ENCODE results near the gene SLC27A6.

The SLC27A6 gene

GRCh38 chr5:129057329-129057728 is 92.0 kb downstream of the SLC27A6 start:
- in situ Hi-C loops (cut with HindIII; ENCODE audit: low sequenced_read_pairs): no loop called here

DNA sequence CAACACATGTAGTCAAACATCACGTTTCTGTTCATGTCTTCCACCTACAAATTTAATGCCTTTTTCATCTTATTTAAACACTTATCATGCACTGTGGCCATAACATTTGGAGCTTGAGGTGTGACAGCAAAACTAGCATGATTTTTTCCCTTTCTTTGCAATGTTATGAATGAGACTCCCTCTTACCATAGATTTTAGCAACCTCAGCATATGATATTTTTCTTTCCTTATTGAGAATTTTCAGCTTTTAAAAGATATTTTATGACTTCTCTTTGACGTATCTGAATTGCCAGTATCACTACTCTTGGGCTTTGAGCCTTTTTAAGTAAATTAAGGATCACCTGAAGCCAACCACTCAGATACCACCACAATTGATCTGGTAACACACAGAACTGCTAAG is 96.6 kb downstream of the SLC27A6 start:
- in situ Hi-C loops (cut with HindIII; ENCODE audit: low sequenced_read_pairs): loop anchor here (10.0 kb wide), 1 partner anchor 47 kb away; no protein-coding TSS in a partner anchor

GRCh38 chr5:129063483-129064113 is 98.3 kb downstream of the SLC27A6 start:
- in situ Hi-C loops (cut with HindIII; ENCODE audit: low sequenced_read_pairs): loop anchor here (10.0 kb wide), 1 partner anchor 49 kb away; no protein-coding TSS in a partner anchor

DNA sequence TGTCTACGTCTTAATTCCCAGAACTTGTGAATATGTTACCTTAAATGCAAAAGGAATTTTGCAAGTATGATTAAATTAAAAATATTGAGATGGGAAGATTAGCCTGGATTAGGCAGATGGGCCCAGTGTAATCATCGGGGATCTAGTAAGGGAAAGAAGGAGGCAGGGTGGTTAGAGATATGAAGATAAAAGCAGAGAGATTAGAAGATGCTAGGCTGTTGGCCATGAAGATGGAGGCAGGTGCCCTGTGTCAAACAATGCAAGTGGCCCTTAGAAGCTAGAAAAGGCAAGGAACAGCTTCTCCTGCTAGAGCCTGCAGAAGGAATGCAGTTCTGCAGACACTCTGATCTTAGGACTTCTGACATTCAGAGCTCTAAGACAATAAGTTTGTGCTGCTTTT is 100.4 kb downstream of the SLC27A6 start:
- in situ Hi-C loops (cut with HindIII; ENCODE audit: low sequenced_read_pairs): loop anchor here (10.0 kb wide), 1 partner anchor 51 kb away; no protein-coding TSS in a partner anchor

GRCh38 chr5:129067745-129068144 is 102.5 kb downstream of the SLC27A6 start:
- in situ Hi-C loops (cut with HindIII; ENCODE audit: low sequenced_read_pairs): loop anchor here (10.0 kb wide), 1 partner anchor 53 kb away; no protein-coding TSS in a partner anchor

- in situ Hi-C loops (cut with HindIII; ENCODE audit: low sequenced_read_pairs): loop anchor here (10.0 kb wide), 1 partner anchor 54 kb away; no protein-coding TSS in a partner anchor
These were observed 104.0 kb downstream of the SLC27A6 start for GRCh38 chr5:129069292-129069691.

- in situ Hi-C loops (cut with HindIII; ENCODE audit: low sequenced_read_pairs): no loop called here
These were observed 107.8 kb downstream of the SLC27A6 start for GRCh38 chr5:129073111-129073510.

DNA sequence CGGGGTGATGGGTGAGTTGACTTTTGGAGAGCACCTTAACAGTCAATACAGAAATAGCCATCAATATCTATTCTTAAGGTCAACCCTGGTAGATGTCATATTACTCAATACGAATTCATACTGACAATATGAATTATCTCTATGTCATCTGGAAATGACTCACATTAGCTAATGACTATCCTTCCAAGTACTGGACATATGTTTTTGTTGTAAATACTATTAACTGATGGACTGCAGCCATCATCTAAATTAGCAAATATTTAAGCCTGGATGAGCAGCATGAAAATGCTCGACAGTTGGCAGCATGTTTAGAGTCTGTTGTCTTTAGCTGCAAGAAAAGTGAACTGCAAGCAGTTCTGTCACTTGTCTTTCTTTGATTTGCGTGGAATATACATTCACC is 109.6 kb downstream of the SLC27A6 start:
- in situ Hi-C loops (cut with HindIII; ENCODE audit: low sequenced_read_pairs): no loop called here

DNA sequence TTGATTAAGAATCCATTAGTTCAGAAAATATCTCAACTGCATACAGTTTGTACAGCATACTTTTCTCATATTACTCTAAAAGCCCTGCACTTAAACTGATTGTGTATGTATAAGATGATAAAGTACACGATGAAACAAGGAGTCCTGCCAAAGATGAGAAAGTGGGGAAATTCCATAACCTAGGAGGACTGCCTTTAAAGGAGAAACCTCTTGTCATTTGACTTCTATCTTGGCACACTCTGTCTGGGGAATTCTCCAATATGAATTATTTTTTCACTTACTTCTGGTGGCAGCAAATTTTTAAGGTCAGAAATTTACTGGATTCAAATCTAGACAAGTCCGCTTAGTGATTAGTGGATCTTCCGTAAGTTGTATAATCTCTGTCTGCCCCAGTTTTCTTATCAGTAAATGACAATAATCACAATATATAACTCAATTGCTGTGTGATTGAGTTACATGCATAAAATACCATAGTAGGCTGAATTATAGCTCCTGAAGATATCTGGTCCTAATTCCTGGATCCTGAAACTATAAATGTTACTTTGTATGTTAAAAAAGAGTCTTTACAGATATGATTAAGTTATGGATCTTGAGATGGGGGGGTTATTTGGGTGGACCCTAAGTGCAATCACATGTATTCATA is 112.3 kb downstream of the SLC27A6 start:
- in situ Hi-C loops (cut with HindIII; ENCODE audit: low sequenced_read_pairs): no loop called here

DNA sequence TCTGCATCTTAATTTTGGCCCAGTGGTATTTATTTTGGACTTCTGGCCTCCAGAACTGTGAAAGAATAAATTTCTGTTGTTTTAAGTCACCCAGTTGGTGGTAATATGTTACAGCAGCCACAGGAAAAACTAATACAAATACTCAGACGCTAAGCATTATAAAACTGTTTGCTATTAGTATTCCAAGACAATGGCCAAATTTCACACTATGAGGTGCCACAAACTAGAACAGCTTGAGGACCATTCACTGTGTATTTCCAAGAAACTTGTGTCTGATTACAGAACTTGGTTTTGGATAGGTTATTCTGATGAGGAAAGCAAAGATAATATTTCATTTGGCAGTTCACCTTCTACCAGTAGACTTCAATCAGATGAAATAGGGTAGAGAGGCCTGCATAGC is 113.0 kb downstream of the SLC27A6 start:
- in situ Hi-C loops (cut with HindIII; ENCODE audit: low sequenced_read_pairs): no loop called here

- in situ Hi-C loops (cut with HindIII; ENCODE audit: low sequenced_read_pairs): no loop called here
These were observed 113.4 kb downstream of the SLC27A6 start for GRCh38 chr5:129078660-129079059.

GRCh38 chr5:129079496-129079895 is 114.2 kb downstream of the SLC27A6 start:
- in situ Hi-C loops (cut with HindIII; ENCODE audit: low sequenced_read_pairs): no loop called here

DNA sequence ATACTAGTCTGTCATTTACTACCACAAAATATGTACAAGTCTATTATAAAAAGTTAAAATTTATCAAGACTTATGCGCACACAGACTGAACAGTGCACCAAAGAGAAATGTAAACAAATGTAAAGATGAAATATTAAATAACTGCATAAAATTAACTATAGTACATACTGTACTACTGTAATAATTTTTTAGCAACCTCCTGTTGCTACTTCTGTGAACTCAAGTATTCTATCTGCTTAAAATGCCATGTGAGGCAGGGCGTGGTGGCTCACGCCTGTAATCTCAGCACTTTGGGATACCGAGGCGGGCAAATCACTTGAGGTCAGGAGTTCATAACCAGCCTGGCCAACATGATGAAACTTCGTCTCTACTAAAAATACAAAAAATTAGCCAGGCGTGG is 115.5 kb downstream of the SLC27A6 start:
- in situ Hi-C loops (cut with HindIII; ENCODE audit: low sequenced_read_pairs): no loop called here

GRCh38 chr5:129082225-129083136 is 117.2 kb downstream of the SLC27A6 start:
- in situ Hi-C loops (cut with HindIII; ENCODE audit: low sequenced_read_pairs): no loop called here
